GM23338 (cell line): Measurements from ENCODE around the gene CAMTA1. TPM values are rescaled to one million over a fixed set of nuclear protein-coding genes. Genes with fewer than 3 reads are reported as not detected.

Experiments used
- ATAC-seq: fragments of 200-7000 bp; cut with Tn5 transposase; 3 replicates; pipeline ENCODE4 v1.9.1; 2020
- DNase-seq: peaks from one replicate; pipeline ENCODE4 v3.0.0-alpha.2; 2015; ENCODE audit warnings: low spot score
- H2AFZ ChIP-seq: fragments of 200-600 bp; sonication (generic); 2 replicates; pipeline ENCODE4 v1.8.0; 2016; ENCODE audit warnings: antibody characterized with exemption, mild to moderate bottlenecking, moderate library complexity
- H3F3A ChIP-seq: fragments of 200-600 bp; sonication (generic); replicated peaks from 2 replicates; pipeline ENCODE4 v1.8.0; 2017; ENCODE audit warnings: antibody characterized with exemption, mixed run types, low read depth
- H3K27ac ChIP-seq: fragments of 200-600 bp; sonication (generic); 2 replicates; pipeline ENCODE4 v1.6.1; 2016; ENCODE audit warnings: low read depth
- H3K27me3 ChIP-seq: fragments of 200-600 bp; sonication (generic); 2 replicates; pipeline ENCODE4 v1.8.0; 2016; ENCODE audit warnings: mild to moderate bottlenecking, mixed run types, moderate library complexity; ENCODE audit not compliant: insufficient read depth
- H3K36me3 ChIP-seq: fragments of 200-600 bp; sonication (generic); 2 replicates; pipeline ENCODE4 v1.8.0; 2016; ENCODE audit warnings: mild to moderate bottlenecking; ENCODE audit not compliant: insufficient read depth
- H3K4me1 ChIP-seq: fragments of 200-600 bp; sonication (generic); 2 replicates; pipeline ENCODE4 v1.8.0; 2016; ENCODE audit warnings: mild to moderate bottlenecking, moderate library complexity; ENCODE audit not compliant: insufficient read depth
- H3K4me2 ChIP-seq: fragments of 200-600 bp; sonication (generic); 2 replicates; pipeline ENCODE4 v1.7.1; 2017; ENCODE audit warnings: mixed run types
- H3K4me3 ChIP-seq: fragments of 200-600 bp; sonication (generic); 2 replicates; pipeline ENCODE4 v1.6.1; 2016; ENCODE audit warnings: mixed run types
- H3K79me2 ChIP-seq: fragments of 200-600 bp; sonication (generic); replicated peaks from 2 replicates; pipeline ENCODE4 v1.8.0; 2017; ENCODE audit warnings: mild to moderate bottlenecking; ENCODE audit not compliant: insufficient read depth
- H3K9me2 ChIP-seq: fragments of 200-600 bp; sonication (generic); 2 replicates; pipeline ENCODE4 v1.8.0; 2017; ENCODE audit not compliant: insufficient read depth
- H4K20me1 ChIP-seq: fragments of 200-600 bp; sonication (generic); replicated peaks from 2 replicates; pipeline ENCODE4 v1.8.0; 2017; ENCODE audit warnings: mild to moderate bottlenecking; ENCODE audit not compliant: insufficient read depth
- H3K27ac Mint-ChIP-seq: 2 replicates; pipeline ENCODE4 v1.8.0; 2020; ENCODE audit warnings: inconsistent platforms, mild to moderate bottlenecking, moderate library complexity, mixed read lengths
- H3K27me3 Mint-ChIP-seq: 3 replicates; pipeline ENCODE4 v1.8.0; 2022; ENCODE audit warnings: low read depth, mild to moderate bottlenecking, moderate library complexity, mixed read lengths, inconsistent platforms; ENCODE audit not compliant: insufficient read depth, poor library complexity
- H3K36me3 Mint-ChIP-seq: 3 replicates; pipeline ENCODE4 v1.8.0; 2021; ENCODE audit warnings: low read depth, mild to moderate bottlenecking, inconsistent platforms, moderate library complexity, mixed read lengths
- H3K4me1 Mint-ChIP-seq: 3 replicates; pipeline ENCODE4 v1.8.0; 2020; ENCODE audit warnings: mild to moderate bottlenecking, inconsistent platforms, mixed read lengths
- H3K4me3 Mint-ChIP-seq: 3 replicates; pipeline ENCODE4 v1.8.0; 2021; ENCODE audit warnings: moderate library complexity, mild to moderate bottlenecking, inconsistent platforms, mixed read lengths
- H3K9me3 Mint-ChIP-seq: 3 replicates; pipeline ENCODE4 v1.8.0; 2020; ENCODE audit warnings: moderate library complexity, mild to moderate bottlenecking, inconsistent platforms, mixed read lengths
- CREB1 ChIP-seq: fragments of 250-450 bp; sonication (Bioruptor Pico); IDR thresholded peaks from 2 replicates; pipeline ENCODE4 v1.5.0; 2020; ENCODE audit warnings: low read depth, mild to moderate bottlenecking, moderate library complexity
- EZH2 ChIP-seq: fragments of 200-600 bp; sonication (generic); IDR thresholded peaks from one replicate; pipeline ENCODE4 v1.8.0; 2017; ENCODE audit warnings: antibody characterized with exemption, mild to moderate bottlenecking, low read depth; ENCODE audit not compliant: unreplicated experiment
- EZH2phosphoT487 ChIP-seq: fragments of 200-600 bp; sonication (generic); IDR thresholded peaks from one replicate; pipeline ENCODE4 v1.8.1; 2018; ENCODE audit warnings: antibody characterized with exemption; ENCODE audit not compliant: unreplicated experiment
- JUNB ChIP-seq: IDR thresholded peaks from one replicate; pipeline ENCODE4 v1.6.1; 2016; ENCODE audit warnings: antibody characterized with exemption; ENCODE audit not compliant: unreplicated experiment
- NANOG ChIP-seq: IDR thresholded peaks from 2 replicates; pipeline ENCODE4 v1.6.1; 2016; ENCODE audit warnings: antibody characterized with exemption, borderline replicate concordance
- POLR2AphosphoS5 ChIP-seq: IDR thresholded peaks from 2 replicates; pipeline ENCODE4 v1.6.1; 2016; ENCODE audit warnings: antibody characterized with exemption, low read depth
- REST ChIP-seq: IDR thresholded peaks from one replicate; pipeline ENCODE4 v1.6.1; 2018; ENCODE audit warnings: antibody characterized with exemption; ENCODE audit not compliant: unreplicated experiment
- polyA plus RNA-seq: library from polyadenylated mRNA; unstranded; fragments of >200 nt; fragmentation: Nextera tagmentation; extraction: Ambion mirVana; gene quantifications from 2 replicates; pipeline ENCODE4 v1.2.1, GENCODE V29; 2016
- total RNA-seq: library from RNA; depleted of rRNA; stranded (reverse); fragments of >200 nt; shearing (Covaris generic); gene quantifications from 2 replicates; pipeline ENCODE4 v1.2.3, GENCODE V29; 2014
- TF ChIP-seq, protein P1 (sequence below), 2 experiments: fragments of 200-600 bp in 1 of 2; sonication (generic) in 1 of 2; conservative IDR thresholded peaks; 2 replicates each; pipeline versions ENCODE4 v1.5.1 to v1.6.1; 2016 to 2017; ENCODE audit warnings: antibody characterized with exemption in 2 of 2, low read depth in 2 of 2, mild to moderate bottlenecking in 2 of 2, moderate library complexity in 1 of 2

The CAMTA1 gene
- total and polyA plus RNA-seq, 2 experiments from 2014 or later: 115 to 519 TPM

- Histone ChIP-seq H3K27me3 (no peaks in the 10 kb centered on the region), H2AFZ (peak overlapping the region; percentile 95), H3F3A (no peaks in the 10 kb centered on the region), H3K4me2 (peak overlapping the region; percentile 43; the same call in 1 of the 2 replicates), H3K36me3 (no peaks in the 10 kb centered on the region), H3K4me3 (no peak overlapping the region), H3K79me2 (no peaks in the 10 kb centered on the region), H3K4me1 (peaks cover 10% of the 10 kb centered on the region), H3K9me2 (no peaks in the 10 kb centered on the region), H4K20me1 (no peaks in the 10 kb centered on the region), H3K27ac (no peak overlapping the region)
- no peaks in the 10 kb centered on the region for H3K36me3 Mint-ChIP-seq
- no peak overlapping the region for H3K27ac Mint-ChIP-seq
- no peaks in the 10 kb centered on the region for H3K9me3 Mint-ChIP-seq
- H3K4me3 Mint-ChIP-seq: no peak overlapping the region
- DNase-seq (peak; percentile 88), ATAC-seq (peak; percentile 67)
- H3K27me3 Mint-ChIP-seq: peaks cover 6% of the 10 kb centered on the region
- H3K4me1 Mint-ChIP-seq: peaks cover 18% of the 10 kb centered on the region
- no peak for TF ChIP-seq EZH2phosphoT487
- TF ChIP-seq, protein P1, sequence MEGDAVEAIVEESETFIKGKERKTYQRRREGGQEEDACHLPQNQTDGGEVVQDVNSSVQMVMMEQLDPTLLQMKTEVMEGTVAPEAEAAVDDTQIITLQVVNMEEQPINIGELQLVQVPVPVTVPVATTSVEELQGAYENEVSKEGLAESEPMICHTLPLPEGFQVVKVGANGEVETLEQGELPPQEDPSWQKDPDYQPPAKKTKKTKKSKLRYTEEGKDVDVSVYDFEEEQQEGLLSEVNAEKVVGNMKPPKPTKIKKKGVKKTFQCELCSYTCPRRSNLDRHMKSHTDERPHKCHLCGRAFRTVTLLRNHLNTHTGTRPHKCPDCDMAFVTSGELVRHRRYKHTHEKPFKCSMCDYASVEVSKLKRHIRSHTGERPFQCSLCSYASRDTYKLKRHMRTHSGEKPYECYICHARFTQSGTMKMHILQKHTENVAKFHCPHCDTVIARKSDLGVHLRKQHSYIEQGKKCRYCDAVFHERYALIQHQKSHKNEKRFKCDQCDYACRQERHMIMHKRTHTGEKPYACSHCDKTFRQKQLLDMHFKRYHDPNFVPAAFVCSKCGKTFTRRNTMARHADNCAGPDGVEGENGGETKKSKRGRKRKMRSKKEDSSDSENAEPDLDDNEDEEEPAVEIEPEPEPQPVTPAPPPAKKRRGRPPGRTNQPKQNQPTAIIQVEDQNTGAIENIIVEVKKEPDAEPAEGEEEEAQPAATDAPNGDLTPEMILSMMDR (conservative IDR thresholded peaks at IDR 0.05; ENCODE audit: low read depth in 2 of 2): peak; percentile 90 to 99
- TF ChIP-seq REST: no peak
- TF ChIP-seq CREB1: no peak
- no peak for TF ChIP-seq EZH2
- TF ChIP-seq JUNB: no peak
These were observed 882.5 kb downstream of the CAMTA1 start for GRCh38 chr1:7667625-7668218.

DNA sequence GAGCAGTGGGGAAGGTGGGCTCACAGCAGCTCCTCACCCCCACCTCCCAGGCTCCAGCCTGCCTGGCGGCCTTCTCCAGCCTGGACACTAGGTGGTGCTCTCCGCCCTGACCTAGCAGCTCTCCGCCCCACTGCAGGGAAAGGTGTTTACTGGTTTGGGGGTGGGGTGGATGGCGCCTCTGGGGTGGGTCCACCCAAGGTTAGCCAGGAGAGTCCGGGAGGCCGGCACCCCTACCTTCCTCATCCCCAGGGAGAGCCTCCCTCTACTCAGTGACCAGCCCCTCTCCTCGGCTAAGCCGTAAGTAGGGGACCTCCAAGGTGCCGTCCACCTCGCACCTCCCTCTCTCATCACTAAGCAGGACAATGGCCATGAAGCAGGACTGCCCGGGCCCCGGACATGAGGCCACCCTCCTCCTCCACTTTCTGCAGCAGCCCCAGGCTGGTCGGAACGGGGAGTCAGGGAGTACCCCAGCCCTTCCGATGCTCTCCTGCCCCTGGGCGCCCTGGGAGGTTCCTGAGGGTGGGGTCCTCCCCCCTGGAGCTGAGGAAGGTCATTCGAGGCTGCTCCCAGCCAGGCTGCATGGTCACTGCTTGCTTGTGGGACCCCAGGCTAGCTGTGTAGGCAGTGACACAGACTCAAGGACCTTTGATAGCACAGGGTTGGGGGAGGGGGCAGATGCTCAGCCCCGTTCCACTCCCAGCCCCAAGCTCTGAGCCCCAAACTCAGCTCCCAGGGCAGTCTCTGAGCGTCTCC, 884.5 kb downstream of the CAMTA1 start:
- H3K36me3 Mint-ChIP-seq: no peaks in the 10 kb centered on the region; the same call in 2 of the 3 replicates
- no peaks in the 10 kb centered on the region for H3K27me3 ChIP-seq
- TF ChIP-seq EZH2 (no peak), NANOG (no peak), EZH2phosphoT487 (no peak), JUNB (no peak), POLR2AphosphoS5 (no peak)
- TF ChIP-seq, protein P1 (conservative IDR thresholded peaks at IDR 0.05; ENCODE audit: low read depth in 2 of 2): peak; percentile 77 to 94
- peak overlapping the region; percentile 55 for H3K4me3 Mint-ChIP-seq
- no peaks in the 10 kb centered on the region for H4K20me1 ChIP-seq
- H3K36me3 ChIP-seq: no peaks in the 10 kb centered on the region
- no peaks in the 10 kb centered on the region for H3K9me3 Mint-ChIP-seq
- peak overlapping the region; percentile 44; the same call in 1 of the 2 replicates for H3K4me3 ChIP-seq
- H3K27ac ChIP-seq: no peak overlapping the region
- no peaks in the 10 kb centered on the region for H3K79me2 ChIP-seq
- ATAC-seq (peak; percentile 71), DNase-seq (peak; percentile 94)
- no peaks in the 10 kb centered on the region for H3K9me2 ChIP-seq
- no peak overlapping the region for H3K27ac Mint-ChIP-seq
- peaks cover 10% of the 10 kb centered on the region for H3K4me1 ChIP-seq
- peak overlapping the region; percentile 71 for H3K4me2 ChIP-seq
- H2AFZ ChIP-seq: peak overlapping the region; percentile 96
- no peaks in the 10 kb centered on the region for H3F3A ChIP-seq
- H3K4me1 Mint-ChIP-seq: peaks cover 18% of the 10 kb centered on the region
- peaks cover 12% of the 10 kb centered on the region for H3K27me3 Mint-ChIP-seq
